Ovary (tissue), 3 donors: ENCODE measurements around the gene TBX21.

Experiments
- POLR2A ChIP-seq: fragments of 450-650 bp; IDR thresholded peaks from one replicate; pipeline ENCODE4 v1.6.1; 2017; ENCODE audit warnings: antibody characterized with exemption, mild to moderate bottlenecking, moderate library complexity
- TF ChIP-seq, protein P1 (sequence below), 3 donors: fragments of 450-650 bp in 2 of 3; fragments of 200-600 bp in 1 of 3; IDR thresholded peaks; one replicate each; pipeline versions ENCODE4 v1.5.1 to v1.8.0; 2016 to 2022; ENCODE audit warnings: antibody characterized with exemption in 3 of 3, mild to moderate bottlenecking in 1 of 3
- donor health status: DM: no; HTN: no; CAD: no.

DNA sequence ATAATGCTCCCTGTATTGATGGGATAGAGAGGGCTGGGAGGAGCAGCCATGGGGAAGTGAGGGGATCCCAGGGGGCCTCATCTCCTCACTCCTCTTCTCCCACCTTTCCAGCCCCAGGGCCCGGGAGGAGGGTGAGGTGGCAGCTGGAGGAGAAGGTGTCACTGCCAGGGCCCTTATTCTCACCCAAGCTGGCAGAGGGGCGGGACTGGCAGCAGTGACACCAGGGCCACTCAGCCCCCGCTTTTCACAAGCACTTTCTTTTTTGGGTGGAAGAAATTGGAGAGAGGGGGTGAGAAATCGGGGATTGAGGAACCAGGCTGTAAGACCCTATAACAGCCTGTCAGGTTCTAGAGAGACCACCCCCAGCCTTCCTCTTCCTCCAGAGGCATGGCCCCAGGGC lies 2.4 kb upstream of the TBX21 start:
- TF ChIP-seq, protein P1, sequence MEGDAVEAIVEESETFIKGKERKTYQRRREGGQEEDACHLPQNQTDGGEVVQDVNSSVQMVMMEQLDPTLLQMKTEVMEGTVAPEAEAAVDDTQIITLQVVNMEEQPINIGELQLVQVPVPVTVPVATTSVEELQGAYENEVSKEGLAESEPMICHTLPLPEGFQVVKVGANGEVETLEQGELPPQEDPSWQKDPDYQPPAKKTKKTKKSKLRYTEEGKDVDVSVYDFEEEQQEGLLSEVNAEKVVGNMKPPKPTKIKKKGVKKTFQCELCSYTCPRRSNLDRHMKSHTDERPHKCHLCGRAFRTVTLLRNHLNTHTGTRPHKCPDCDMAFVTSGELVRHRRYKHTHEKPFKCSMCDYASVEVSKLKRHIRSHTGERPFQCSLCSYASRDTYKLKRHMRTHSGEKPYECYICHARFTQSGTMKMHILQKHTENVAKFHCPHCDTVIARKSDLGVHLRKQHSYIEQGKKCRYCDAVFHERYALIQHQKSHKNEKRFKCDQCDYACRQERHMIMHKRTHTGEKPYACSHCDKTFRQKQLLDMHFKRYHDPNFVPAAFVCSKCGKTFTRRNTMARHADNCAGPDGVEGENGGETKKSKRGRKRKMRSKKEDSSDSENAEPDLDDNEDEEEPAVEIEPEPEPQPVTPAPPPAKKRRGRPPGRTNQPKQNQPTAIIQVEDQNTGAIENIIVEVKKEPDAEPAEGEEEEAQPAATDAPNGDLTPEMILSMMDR (IDR thresholded peaks at IDR 0.05): no peak
- no peak for TF ChIP-seq POLR2A
